HG03378 (cell line): Measurements from ENCODE around the gene STARD6.
A peak's percentile ranks its signal among the peaks of the same experiment; 100 is the strongest.
"Not testable (repeated sequence)": the region's sequence is repeated elsewhere in the genome, so short reads cannot be mapped to it uniquely, and the experiment has no call there.

ENCODE experiments used
- ATAC-seq: cut with Tn5 transposase; IDR thresholded peaks from one replicate; pipeline ENCODE4 v1.9.1; 2021; ENCODE audit warnings: mild to moderate bottlenecking, moderate library complexity; ENCODE audit not compliant: unreplicated experiment

The STARD6 gene

DNA sequence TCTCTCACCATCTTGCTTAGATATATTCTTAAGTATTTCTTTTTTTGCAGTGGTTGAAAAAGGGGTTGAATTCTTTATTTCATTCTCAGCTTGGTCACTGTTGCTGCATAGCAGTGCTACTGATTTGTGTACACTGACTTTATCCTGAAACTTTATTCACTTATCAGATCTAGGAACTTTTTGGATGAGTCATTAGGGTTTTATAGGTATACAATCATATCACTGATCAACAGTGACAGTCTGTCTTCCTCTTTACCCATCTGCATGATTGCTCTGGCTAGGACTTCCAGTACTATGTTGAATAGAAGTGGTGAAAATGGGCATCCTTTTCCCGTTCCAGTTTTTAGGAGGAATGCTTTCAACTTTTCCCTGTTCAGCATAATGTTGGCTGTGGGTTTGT is 6.5 kb downstream of the STARD6 start:
- no peak for ATAC-seq

DNA sequence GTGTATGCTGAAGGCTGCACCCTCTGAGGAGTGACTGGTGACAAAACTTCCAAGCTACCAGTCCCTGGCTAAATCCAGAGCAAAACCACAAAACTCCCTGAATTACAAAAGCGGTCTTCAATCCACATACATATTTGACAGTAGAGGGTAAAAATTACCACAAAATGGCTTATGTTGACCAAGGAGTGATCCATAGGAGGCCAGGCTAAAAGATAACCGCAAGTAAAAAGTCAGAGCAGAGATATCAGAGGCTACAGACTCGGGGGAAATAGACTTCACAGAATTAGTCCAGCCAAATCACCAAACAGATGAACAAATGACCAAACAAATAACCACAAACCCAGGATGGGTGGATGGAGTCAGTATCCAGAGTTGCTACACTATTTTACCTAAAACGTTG is 19.4 kb downstream of the STARD6 start:
- no peak for ATAC-seq

DNA sequence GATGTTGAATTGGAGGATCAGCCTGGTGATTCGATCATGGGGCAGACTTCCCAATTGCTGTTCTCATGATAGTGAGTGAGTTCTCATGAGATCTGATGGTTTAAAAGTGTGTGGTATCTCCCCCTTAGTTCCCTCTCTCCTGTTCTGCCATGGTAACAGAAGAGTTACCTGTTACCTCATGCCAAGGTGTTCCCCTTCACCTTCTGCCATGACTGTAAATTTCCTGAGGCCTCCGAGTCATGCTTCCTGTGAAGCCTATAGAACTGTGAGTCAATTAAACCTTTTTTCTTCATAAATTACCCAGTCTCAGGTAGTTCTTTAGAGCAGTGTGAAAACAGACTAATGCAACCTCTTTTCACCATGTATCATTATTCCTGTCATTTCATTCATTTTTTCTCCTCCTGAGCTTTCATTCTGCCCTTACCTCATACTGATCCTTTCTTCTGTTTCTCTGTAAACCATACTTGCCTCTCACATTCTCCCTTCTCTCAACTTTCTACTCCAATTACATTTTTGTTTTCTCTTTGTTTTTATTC is 22.0 kb downstream of the STARD6 start:
- ATAC-seq: no peak

DNA sequence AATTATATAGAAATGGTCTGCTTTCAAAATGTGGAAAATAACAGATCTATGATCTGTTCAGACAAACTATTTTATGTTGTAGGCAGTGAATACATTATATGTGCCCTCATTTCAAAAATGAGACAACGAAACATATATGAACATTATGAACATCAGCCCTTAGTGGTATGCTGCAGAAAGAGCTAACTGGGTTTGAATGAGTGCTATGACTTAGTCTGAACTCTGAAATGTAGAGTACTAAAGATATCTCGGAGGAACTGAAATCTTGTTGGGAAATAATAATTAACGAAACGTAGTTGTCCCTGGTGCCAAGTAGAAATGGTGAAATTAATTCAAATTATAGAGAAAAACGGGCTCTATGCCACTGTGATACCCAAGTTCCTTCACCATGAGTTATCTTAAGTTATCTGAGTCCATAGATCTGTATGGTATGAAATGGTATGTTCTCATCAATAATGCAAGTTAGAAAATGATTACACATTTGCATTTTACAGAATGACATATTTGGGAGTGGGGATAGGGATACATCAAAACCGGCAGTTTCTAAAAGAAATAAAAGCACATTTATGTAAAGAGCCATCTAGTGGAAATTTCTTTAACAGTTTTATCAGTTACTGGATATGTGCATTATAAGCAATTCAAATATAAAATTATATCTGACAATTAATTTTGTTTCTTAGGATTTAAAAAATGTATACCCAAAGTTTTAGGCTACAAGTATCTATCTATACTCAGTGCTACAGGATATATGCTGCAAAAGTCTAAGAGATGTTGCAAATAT is 26.7 kb downstream of the STARD6 start:
- ATAC-seq: no peak

DNA sequence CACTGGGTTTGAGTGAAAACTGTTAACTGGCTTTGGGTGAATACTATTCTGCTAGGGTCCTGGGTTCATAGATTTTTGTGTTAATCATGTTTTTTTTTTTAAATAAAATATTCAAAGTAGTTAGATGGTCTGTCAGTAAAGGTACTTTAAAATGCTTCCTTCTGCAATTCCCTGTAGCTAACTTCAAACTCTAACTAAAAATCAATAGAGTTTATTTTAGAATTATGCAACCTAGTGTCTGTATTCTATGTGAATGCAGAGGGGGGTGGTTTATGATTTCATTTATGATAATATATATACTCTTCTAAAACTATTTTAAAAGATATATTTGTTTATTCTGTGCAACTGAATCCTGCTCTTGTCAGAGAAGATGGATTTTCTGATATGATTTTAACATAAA is 27.9 kb downstream of the STARD6 start:
- no peak for ATAC-seq

DNA sequence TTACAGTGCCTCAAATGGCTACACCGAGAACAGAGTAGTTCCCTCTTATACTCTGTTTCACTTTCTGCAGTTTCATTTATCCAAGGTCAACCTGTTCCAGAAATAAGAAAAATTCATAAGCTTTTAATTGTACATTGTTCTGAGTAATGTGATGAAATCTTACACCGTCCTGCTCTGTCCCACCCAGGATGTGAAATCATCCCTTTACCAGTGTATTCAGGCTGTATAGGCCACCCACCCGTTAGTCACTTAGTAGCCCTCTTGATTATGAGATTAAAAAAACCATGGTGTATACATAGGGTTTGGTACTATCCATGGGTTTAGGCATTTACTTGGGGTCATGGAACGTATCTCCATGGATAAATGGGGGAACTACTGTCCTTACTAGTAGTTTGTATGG is 29.8 kb downstream of the STARD6 start:
- no peak for ATAC-seq

DNA sequence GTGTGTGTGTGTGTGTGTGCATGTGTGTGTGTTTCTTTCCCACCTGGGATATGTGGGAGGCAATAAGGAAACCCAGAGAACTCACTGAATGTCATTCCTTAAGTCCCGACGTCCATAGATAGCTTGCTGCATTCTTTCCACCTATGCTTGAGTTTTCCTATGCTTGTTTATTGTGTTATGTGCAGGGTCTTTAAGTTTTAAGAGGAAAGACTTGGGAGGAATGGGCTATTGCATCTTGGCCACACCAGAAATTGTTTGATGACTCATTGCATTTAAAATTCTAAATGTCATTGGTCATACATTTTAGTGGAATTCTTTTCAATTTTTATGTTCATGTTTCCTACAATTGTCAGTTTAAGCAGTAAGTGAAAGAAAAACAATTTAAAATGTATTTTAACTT is 33.7 kb downstream of the STARD6 start:
- ATAC-seq: no peak

DNA sequence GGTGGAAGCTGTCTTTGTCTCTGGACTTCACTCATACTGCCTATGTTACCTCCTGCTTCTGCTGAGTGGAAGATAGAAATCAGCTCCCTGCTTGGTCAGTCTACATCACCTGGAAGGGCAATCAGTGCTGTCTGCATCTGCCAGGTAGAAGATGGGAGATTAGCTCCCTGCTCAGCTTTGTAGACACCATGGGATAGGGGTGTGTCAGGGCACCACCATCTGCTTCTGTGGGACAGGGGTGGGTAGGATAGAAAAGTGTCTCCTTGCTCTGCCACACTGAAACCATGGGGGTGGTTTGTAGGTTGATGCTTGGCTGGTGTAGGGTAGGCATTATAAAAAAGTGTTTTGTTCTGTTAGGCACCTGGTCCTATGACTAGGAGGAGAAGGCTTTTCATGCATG is 34.1 kb downstream of the STARD6 start:
- no peak for ATAC-seq

DNA sequence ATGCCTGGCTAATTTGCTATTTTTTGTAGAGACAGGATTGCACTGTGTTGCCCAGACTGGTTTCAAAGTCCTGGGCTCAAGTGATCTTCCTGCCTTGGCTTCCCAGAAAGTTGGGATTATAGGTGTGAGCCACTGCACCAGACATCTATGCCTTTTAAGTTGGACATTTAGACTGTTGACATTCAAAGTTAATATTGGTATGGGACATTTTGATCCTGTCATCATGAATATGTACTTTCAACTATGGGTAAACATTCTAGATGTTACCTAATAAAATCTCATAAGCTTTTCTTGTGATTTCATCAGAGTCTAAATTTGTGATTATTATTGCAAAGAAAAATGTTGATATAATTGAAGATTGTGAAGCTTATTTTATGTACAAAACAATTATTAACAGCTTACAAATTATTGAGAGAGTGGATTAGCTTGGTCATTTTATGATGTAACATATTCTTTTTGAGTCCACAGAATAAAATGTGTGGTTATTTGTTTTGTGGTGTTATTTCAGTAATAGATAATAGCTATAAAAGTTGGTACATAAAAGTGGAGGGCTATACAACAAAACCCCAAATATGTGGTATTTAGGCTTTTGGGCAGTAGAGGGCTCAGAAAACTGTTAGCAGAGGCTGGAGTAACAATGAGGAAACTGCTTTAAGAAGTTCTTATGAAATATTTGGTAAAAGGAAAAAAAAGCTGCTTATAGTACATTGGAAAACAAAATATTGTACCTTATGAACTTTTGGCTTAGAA is 41.4 kb downstream of the STARD6 start:
- ATAC-seq: no peak

DNA sequence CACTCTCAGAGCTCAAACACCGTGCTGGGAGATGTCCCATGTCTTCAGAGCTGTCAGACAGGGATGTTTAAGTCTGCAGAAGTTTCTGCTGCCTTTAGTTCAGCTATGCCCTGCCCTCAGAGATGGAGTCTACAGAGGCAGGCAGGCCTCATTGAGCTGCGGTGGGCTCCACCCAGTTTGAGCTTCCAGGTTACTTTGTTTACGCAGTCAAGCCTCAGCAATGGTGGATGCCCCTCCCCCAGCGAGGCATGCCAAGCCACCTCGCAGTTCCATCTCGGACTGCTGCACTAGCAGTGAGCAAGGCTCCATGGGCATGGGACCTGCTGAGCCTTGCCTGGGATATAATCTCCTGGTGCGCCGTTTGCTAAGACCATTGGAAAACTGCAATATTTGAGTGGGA is 48.1 kb downstream of the STARD6 start:
- ATAC-seq: not testable (repeated sequence)

DNA sequence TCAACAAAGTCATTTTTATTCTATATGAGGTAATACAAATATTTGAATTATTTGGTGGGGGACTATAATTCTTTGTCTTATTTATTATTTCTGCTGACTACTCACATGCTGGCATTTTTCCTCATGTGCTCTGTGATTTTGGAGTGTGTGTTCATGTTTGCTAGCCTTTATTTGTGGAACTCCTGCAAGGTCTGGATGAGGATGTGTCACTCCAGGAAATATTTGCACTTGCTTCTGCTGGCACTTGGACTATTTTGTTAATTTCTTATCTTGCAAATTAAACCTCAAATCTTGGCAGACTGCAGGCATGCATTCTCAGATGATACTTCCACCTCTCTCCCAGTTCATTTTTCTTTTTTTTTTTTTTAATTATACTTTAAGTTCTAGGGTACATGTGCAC is 54.2 kb downstream of the STARD6 start:
- no peak for ATAC-seq

DNA sequence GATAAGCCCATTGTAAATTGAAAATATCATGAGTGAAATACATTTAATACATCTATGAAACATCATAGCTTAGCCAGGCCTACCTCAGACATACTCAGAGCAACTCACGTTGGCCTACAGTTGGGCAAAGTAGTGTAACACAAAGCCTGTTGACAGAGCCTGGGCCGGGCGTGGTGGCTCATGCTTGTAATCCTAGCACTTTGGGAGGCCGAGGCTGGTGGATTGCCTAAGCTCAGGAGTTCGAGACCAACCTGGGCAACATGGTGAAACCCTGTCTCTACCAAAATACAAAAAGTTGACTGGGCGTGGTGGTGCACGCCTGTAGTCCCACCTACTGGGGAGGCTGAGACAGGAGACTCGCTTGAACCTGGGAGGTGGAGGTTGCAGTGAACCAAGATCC is 58.7 kb downstream of the STARD6 start:
- ATAC-seq: not testable (repeated sequence)

DNA sequence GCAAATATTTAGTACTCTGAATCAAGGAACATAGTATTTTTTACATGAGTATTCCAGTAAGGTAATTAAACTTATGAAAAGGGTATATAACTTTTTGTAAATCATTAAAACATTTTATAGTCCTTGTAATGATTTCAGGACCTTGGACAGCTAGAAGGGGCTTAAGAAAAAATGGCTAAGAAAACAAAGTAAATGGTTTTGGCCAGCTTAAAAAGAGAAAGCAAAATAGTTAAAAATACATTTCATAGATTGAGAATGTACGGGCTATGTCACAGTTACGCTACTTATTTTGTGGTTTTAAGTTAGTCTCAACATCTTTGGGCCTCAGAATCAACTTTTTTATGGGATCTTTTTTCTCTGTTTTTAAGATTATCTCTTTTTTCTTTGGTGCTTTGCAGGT is 61.6 kb downstream of the STARD6 start:
- ATAC-seq: no peak

DNA sequence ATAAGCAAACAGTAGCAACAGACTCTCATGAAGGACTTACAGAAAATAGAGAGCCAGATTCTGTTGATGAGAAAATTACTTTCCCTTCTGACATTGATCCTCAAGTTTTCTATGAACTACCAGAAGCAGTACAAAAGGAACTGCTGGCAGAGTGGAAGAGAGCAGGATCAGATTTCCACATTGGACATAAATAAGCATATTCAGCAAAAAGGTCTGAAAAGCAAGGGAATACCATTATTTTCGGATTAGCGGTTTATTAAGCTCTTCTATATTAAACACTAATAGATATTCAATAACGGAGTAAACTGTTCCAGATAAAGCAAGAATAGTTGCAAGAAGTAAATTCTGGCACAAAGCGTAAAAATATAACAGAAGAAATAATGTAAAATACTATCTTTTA is 63.4 kb downstream of the STARD6 start:
- ATAC-seq: no peak

DNA sequence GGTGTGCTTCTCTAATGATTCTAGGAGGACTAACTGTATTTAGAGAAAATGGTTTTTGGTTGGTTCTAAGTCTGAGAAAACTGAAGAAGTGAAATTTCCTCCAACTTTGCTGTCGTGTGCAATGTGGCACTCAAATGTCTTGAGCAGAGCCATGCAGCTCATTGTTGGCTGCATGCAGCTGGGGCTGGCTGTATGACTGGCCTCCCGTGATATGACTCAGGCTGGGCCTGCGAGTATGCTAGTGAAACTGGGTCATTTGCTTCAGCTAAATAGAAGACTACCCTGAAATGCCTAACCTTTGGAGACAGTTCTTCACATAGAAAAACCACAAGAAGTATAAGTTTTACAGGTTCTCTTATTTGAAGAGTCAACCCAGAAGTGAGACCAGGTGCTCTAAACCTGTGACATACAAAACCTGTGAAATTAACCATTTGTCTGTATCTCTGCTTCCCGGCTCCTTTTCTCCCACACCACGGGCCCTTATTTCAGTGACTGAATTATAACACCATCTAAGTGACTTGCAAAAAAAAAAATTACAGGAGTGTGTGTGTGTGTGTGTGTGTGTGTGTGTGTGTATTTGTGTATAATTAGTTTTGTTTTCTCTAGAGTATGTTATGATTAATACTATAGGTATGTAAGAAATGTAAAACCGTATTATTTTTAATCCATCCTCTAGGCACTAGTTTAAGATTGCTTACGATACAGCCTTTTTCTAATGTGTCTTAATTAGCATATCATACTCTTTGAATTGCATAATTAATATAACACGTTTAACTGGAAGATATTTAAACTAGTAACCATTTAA is 72.5 kb downstream of the STARD6 start:
- ATAC-seq: peak; percentile 100

DNA sequence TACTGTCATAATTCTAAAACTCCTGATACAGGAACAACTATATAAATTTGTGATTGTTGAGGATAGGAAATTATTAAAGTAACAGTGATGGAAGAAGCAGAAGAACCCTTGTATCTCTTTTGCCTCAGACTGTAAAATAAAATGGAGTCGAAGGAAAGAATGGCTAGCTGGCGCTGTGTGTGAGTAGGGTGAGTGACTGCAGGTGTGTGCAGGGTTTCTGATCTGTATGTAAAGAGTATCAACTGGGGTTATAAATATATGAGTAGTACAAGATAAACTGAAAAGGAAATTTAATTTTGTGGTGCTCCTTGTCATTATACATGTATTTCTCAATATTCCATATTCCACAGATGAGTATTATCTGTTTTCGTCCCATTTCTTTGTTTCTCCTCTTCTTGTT is 73.1 kb downstream of the STARD6 start:
- ATAC-seq: peak; percentile 23

DNA sequence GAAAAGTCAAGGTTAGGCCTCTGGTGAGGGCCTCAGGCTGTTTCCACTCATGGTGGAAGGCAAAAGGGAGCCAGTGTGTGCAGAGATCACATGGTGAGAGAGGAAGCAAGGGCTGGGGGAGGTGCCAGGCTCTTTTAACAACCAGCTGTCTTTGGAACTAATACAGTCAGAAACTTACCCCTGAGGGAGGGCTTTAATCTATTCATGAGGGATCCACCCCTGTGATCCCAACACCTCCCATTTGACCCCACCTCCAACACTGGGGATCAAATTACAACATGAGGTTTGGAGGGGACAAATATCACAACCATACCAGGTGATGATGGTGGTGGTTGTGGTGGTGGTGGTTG is 77.5 kb downstream of the STARD6 start:
- ATAC-seq: no peak

DNA sequence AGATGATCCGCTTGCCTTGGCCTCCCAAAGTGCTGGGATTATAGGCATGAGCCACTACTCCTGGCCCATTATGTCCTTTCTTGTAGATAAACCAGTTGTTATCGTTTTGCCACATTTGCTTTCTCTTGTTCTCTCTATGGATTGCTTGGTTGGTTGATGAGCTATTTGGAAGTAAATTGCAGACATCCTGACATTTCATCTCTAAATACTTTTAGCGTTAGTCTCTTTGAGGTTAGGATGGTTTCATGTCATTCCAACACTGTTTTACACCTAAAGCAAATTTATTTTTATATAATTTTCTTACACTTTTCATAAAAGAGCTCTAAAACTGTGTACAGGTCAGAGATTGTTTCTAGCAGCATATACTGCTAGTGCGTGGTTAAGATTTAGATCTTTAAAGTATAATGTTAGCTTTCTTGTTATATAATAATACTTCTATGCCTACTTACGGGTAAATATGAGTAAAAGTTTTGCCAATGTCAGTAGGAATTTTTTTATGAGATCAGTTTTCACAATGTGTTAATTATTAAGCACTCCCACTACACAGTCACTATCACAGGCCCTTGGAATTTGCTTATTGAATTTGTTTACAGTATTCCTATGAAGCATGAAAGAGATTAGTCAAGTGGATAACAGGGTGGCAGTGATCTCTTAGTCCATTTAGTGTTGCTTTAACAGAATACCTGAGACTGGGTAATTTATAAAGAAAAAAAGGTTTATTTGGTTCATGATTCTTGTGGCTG is 78.0 kb downstream of the STARD6 start:
- ATAC-seq: no peak

DNA sequence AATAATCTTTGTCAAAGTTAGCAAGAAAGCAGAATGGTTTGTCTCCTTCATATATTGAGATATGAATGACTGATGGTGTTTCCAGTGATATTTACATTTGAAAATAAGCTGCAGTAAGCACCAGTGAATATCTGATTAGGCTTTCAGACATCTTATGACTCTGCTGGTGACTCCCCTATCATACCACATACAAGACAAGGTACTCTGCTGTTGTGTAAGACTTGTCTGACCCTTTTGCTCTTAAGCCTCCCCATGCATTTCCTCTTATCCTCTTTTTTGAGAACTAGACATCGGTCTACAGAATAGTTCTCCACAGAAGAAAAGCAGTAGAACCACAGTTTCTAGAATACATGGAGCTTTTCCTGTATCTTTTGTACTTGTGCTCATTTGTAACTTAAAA is 79.0 kb downstream of the STARD6 start:
- ATAC-seq: no peak

DNA sequence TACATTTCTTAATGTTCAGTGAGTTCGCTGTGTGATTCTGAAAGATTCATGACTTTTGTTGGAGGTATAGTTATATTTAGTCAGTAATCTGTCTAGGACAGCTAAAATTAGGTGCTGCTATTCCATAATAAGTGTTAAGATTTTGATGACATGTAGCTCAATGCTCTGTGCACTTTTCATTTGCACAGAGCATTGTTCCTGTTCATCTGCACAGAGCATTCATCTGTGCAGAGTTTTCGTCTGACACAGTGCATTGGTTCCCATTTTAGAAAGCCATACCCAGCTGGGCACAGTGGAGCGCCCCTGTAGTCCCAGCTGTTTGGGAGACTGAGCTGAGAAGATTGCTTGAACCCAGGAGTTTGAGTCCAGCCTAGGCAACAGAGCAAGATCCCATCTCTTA is 79.8 kb downstream of the STARD6 start:
- no peak for ATAC-seq
